GM11168 (cell line): ENCODE data around the gene CDH4.

Source experiments
- in situ Hi-C: fragments of 300-500 bp; cut with MboI; formaldehyde crosslinking; loops from one replicate; pipeline ENCODE4 v1.12.0; 2022; ENCODE audit warnings: low sequenced_read_pairs; ENCODE audit not compliant: unreplicated experiment

The CDH4 gene

GRCh38 chr20:61882716-61883615 lies 630.9 kb downstream of the CDH4 start:
- in situ Hi-C loops, result no loop called here

DNA sequence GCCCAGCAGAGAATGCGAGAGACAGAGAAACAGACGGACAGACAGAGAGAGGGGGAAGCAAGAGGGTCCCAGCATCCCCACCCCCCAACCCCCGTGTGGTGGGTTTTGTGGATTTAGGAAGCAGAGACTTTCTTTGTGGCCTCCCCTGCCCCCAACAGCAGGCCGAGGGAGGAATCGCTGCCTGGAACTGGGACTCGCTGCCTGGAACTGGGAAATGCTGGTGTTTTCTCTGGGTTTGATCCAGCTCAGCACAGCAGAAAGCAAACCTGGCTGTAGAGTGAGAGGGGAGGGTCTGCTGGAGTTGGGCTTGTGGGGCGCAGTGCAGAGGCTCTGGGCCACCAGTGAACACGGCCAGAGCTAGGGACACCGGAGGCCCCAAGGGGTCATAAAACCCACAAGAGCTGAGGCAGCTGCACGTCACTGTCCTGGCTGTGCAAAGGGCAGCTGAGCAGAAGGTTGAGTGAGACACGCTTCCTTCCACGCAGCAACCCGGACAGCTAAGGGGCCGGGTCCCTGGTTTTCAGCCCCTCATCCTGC lies 631.9 kb downstream of the CDH4 start:
- in situ Hi-C loops, result no loop called here

- in situ Hi-C loops, result no loop called here
Observed at GRCh38 chr20:61884571-61885389, 632.7 kb downstream of the CDH4 start.

DNA sequence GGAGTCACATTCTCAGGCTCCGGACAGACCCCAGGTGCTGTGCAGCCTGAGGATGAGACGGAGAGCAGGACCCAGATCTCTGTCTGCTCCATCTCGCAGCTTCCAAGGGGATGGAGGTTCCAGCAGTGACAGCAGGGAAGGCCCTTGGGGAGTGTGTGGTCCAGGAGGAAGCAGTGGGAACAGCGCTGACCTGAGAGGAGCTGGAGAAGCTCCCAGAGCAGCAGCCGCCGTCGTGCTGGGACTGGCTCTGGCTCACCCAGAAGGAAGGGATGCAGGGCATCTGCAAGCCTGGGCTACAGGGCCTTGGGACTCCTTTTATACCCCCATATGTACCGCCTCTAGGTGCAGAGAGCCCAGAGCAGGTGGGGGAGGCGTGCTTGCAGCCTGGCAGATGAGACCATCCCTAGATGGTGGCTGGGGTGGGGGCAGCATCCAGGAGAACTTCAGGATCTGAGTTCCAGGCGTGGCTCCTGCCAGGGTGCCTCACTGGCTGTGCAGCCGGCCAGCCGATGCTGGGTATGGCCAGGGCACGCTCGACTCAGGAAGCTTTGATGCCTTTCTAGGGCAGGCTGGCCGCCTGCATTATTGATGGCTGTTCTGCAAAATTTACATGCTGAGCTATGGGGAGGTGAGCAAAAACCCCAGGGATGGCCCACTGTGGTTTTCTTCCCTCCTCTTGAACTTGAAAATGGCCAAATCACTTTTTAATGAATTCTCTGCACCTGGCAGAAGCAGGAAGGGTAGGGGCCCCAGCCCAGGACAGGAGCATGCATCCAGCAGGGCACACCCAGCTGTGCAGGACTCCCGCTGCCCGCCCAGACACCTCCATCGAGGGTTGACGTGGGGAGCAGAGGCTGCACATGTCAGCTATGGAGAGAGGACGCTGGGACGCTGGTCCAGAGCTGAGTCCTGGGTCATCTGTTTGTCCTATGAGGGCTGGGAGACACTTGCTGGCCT lies 634.0 kb downstream of the CDH4 start:
- in situ Hi-C loops, result no loop called here

- in situ Hi-C loops, result no loop called here
Observed at GRCh38 chr20:61886721-61887595, 634.9 kb downstream of the CDH4 start.

- in situ Hi-C loops, result no loop called here
Observed at GRCh38 chr20:61887596-61888093, 635.6 kb downstream of the CDH4 start.

DNA sequence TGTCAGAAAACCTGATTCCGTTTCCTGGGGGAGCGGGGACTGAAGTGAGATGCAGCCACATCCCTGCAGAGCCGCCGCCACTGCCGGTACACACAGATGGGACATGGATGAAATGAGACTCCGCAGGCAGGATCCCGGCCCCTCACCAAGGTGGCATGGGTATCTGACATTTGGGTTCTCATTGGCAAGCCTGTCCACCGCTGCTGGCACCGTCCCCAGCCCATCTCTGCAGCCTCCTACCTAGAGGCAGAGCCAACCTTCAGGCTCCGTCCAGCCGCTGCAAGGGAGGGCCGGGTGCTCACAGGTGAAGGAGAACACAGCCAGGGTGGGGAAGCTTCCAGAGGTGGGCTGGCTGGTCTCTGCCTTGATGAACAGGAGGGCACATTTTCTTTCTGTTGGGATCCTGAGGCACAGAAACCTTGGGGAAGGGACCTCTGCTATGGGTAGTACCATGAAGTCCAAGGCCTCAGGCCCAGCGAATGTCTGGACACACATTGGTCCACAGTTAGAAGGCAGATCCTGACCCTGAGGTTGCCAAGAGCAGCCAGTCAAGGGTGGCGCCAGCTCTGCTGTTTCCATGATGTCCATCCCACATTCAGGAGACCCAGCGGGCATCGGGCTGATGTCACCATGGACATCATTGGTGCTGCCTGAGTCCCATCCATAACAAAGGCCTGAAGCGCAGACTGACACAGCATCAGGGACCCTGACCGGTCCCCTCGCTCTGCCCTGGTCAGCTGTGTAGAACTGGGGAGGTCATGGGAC lies 636.2 kb downstream of the CDH4 start:
- in situ Hi-C loops, result no loop called here

DNA sequence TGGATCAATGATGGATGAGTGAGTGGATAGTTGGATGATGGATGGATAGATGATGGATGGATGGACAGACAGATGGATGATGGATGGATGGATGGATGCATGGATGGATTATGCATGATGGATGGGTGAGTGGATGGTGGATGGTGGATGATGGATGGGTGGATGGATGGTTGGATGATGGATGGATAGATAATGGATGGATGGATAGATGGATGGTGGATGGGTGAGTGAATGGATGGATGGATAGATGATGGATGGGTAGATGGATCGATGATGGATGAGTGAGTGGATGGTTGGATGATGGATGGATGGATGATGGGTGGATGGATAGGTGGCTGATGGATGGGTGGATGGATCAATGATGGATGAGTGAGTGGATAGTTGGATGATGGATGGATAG lies 637.6 kb downstream of the CDH4 start:
- in situ Hi-C loops, result no loop called here

DNA sequence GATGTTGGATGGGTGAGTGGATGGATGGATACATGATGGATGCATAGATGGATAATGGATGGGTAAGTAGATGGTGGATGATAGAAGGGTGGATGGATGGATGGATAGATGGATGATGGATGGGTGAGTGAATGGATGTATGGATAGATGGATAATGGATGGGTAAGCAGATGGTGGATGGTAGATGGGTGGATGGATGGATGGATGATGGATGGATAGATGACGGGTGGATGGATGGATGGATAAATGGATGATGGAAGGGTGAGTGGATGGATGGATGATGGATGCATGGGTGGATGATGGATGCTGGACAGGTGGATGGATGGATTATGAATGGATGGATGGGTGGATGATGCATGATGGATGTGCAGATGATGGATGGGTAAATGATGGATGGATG lies 638.1 kb downstream of the CDH4 start:
- in situ Hi-C loops, result no loop called here

GRCh38 chr20:61891476-61891875 lies 639.4 kb downstream of the CDH4 start:
- in situ Hi-C loops, result no loop called here

GRCh38 chr20:61891916-61892649 lies 640.0 kb downstream of the CDH4 start:
- in situ Hi-C loops, result no loop called here

- in situ Hi-C loops, result no loop called here
Observed at GRCh38 chr20:61895016-61895415, 643.0 kb downstream of the CDH4 start.

DNA sequence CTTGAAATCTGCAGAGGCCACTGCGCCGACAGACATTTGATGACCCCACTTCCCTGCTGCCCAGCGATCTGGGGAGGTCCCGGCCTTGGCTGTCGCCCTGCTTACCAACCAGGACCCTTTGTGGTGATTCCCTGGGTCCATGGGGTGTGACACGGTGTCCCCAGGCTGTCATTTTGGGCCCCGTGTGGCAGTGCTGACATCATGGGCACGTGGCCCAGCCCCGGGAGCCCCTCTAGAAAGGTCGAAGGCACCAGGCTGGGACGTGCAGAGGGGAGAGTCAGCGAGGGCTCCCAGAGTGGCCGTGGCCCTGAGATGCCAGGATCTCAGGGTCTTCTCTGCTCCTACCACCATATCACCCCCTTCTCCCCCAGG lies 643.6 kb downstream of the CDH4 start:
- in situ Hi-C loops, result no loop called here

DNA sequence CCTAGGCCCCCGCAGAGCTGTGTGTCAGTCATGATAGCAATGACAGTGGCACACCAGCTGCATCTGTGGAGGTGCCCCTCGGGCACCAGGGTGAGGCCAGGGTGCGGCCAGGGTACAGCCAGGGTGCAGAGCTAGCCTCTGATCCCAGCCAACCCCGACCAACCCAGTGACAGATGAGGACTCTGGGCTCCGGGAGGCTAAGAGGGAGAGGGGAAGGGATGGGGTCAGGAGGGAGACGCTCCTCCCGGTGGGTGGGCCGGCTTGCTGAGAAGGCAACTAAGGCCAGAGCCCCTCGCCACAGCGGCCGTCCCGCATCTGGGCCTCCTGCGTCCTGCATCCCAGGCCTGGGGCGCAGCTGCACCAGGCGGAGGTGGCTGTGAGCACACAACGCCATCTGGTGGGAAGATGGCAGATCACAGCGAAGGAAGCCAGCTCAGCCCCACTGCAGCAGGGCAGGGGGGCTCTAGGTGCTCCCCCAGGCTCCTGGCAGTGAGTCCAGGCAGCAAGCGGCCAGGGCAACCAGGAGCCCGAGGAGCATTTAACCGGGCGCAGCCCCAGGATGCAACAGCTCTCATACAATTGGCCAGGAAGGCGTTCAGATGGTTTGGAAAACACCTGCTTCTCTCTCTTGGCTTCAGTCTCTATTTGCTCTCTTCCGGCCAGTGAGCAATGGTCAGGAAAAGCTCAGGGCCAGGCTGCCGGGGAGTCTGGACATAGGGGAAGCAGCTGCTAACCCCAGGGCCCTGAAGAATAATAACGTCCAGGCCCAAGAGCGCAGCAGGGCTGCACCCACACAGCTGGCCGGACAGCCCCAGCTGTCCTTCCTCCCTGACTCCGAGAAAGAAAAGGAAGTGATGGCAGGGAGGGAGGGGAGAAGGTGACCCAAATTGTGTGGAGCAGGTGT lies 644.2 kb downstream of the CDH4 start:
- in situ Hi-C loops, result no loop called here

DNA sequence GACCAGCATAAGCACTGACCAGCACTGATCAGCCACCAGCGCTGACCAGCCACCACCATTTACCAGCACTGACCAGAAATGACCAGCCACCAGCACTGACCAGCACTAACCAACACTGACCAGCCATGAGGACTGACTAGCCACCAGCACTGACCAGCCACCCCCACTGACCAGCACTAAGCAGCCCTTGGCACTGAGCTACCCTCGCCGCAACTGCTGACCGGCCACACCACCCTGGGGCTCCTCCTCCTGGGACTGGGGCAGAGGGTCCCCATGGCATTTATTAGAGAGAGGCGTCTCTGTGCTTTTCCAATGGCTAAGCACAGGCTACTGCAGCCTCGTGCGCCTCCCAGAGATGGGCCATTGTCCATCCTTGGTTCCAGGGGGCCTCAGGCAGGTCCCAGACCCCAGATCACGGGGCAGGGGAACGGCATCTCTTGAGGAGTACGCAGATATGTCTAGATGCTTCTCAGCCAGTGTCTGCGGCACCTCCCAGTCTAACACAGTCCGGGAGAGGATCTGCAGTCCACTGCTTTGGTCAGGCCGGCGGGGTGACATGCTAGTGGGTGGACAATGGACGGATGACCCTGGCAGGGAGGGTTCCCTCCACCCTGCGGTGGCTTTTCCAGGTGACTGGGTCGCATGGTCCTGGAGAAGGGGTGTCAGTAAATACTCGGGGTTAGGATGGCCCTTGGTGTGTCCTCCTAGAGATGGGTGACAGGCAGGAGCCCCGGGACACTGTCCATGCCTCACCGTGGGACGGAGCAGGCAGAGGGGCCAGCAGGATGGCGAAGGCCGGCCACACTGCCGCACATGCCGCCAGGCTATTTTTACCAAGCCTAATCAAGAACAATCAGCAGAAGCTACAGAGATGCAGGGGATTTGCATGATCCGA lies 645.6 kb downstream of the CDH4 start:
- in situ Hi-C loops, result no loop called here

- in situ Hi-C loops, result no loop called here
Observed at GRCh38 chr20:61898405-61898804, 646.3 kb downstream of the CDH4 start.
